OCI-M2 (cell line): ENCODE data around the gene HTATSF1.
A peak's percentile ranks its signal among the peaks of the same experiment; 100 is the strongest.

Experiments used
- DNase-seq: peaks from one replicate; lab custom pipeline; 2025; ENCODE audit not compliant: unreplicated experiment; lab: John Stamatoyannopoulos, UW

HTATSF1 gene

GRCh38 chrX:136495043-136495442, 2.3 kb upstream of the HTATSF1 start:
- no peak for DNase-seq

GRCh38 chrX:136496186-136496763, 1.1 kb upstream of the HTATSF1 start:
- no peak for DNase-seq

GRCh38 chrX:136496764-136497555, 432 bp upstream of the HTATSF1 start:
- peak; percentile 4 for DNase-seq

GRCh38 chrX:136519069-136519468, 21.7 kb downstream of the HTATSF1 start:
- no peak for DNase-seq

- DNase-seq: no peak
Measured at GRCh38 chrX:136523770-136524169, 26.4 kb downstream of the HTATSF1 start.

GRCh38 chrX:136525738-136526606, 28.6 kb downstream of the HTATSF1 start:
- no peak for DNase-seq

GRCh38 chrX:136528645-136529315, 31.4 kb downstream of the HTATSF1 start:
- no peak for DNase-seq

GRCh38 chrX:136529795-136530194, 32.4 kb downstream of the HTATSF1 start:
- no peak for DNase-seq

- DNase-seq: no peak
Measured at GRCh38 chrX:136531951-136532350, 34.6 kb downstream of the HTATSF1 start, which contains the start of gene VGLL1. Gene VGLL1, plus strand, starts transcription at chrX:136532215. Its CDS starts 3,806 bp downstream, at chrX:136536021.

GRCh38 chrX:136534131-136534530, 36.7 kb downstream of the HTATSF1 start:
- DNase-seq: no peak

- DNase-seq: no peak
Measured at GRCh38 chrX:136538811-136539210, 41.4 kb downstream of the HTATSF1 start.

- no peak for DNase-seq
Measured at GRCh38 chrX:136540226-136540625, 42.8 kb downstream of the HTATSF1 start.

GRCh38 chrX:136541294-136541693, 43.9 kb downstream of the HTATSF1 start:
- DNase-seq: no peak

- DNase-seq: no peak
Measured at GRCh38 chrX:136542281-136542680, 44.9 kb downstream of the HTATSF1 start.

GRCh38 chrX:136546371-136546781, 49.0 kb downstream of the HTATSF1 start:
- no peak for DNase-seq

GRCh38 chrX:136549226-136549625, 51.8 kb downstream of the HTATSF1 start:
- no peak for DNase-seq

GRCh38 chrX:136551410-136551809, 54.0 kb downstream of the HTATSF1 start:
- DNase-seq: no peak

- no peak for DNase-seq
Measured at GRCh38 chrX:136555694-136556093, 58.3 kb downstream of the HTATSF1 start.
